ENCODE measurements around the gene SCNN1A.

DNA sequence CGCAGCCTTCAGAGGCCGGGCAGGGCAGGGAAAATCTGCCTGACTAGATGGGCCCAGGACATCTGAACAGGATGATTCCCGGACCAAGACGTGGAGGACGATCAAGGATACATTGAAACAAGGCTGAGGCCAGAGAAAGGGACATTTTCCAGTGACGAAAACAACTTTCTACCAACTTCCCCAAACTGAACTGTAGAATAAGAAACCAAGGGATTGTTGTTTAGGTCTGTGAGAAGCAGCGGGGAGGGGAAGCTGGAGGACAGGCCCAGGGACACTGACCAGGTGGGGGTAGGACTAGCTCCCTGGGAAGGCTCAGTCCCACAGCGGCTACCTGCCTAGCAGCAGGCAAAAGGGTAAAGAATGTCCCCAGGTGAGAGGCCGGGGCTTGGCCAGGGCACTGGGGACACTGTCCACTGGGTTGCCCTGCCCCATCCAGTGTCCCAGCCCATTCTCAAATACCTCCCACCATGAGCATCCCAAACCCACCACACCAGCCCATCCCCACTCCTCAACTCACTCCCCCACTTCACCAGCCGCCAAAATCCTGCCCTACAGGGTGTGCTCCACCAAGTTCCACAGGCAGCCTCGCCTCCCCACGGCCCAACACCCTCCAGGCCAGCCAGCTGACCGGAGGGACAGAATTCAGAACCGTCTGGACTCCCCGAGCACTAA, 34.5 kb downstream of the SCNN1A start:
- TF ChIP-seq, protein P1, sequence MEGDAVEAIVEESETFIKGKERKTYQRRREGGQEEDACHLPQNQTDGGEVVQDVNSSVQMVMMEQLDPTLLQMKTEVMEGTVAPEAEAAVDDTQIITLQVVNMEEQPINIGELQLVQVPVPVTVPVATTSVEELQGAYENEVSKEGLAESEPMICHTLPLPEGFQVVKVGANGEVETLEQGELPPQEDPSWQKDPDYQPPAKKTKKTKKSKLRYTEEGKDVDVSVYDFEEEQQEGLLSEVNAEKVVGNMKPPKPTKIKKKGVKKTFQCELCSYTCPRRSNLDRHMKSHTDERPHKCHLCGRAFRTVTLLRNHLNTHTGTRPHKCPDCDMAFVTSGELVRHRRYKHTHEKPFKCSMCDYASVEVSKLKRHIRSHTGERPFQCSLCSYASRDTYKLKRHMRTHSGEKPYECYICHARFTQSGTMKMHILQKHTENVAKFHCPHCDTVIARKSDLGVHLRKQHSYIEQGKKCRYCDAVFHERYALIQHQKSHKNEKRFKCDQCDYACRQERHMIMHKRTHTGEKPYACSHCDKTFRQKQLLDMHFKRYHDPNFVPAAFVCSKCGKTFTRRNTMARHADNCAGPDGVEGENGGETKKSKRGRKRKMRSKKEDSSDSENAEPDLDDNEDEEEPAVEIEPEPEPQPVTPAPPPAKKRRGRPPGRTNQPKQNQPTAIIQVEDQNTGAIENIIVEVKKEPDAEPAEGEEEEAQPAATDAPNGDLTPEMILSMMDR (IDR thresholded peaks at IDR 0.05): no peak
- TF ChIP-seq POLR2A (IDR thresholded peaks at IDR 0.05): no peak
- TF ChIP-seq EP300 (IDR thresholded peaks at IDR 0.05): no peak

Data from ovary (tissue), 3 donors.